HEK293 (cell line): Measurements from ENCODE around the gene CIAO2B.

Source experiments
- CTCF ChIA-PET: fragments of 350-600 bp; formaldehyde crosslinking; extraction: SDS; loops from one replicate; lab custom pipeline; 2021; ENCODE audit warnings: antibody characterized with exemption; lab: Yijun Ruan, JAX
- POLR2A ChIA-PET: fragments of 300-600 bp; formaldehyde crosslinking; extraction: SDS; loops from one replicate; lab custom pipeline; 2020; ENCODE audit warnings: antibody characterized with exemption, inconsistent platforms; lab: Yijun Ruan, JAX
- H3K27ac ChIP-seq: fragments of 200-500 bp; sonication (Bioruptor generic); 2 replicates; pipeline ENCODE4 v1.5.1; 2014; ENCODE audit warnings: low read depth, low read length, control low read depth, inconsistent platforms; ENCODE audit errors: extremely low read depth
- H3K36me3 ChIP-seq, 2 experiments: fragments of 200-500 bp in 1 of 2; sonication (Bioruptor generic) in 1 of 2; 1 replicate in 1 of 2; 2 replicates in 1 of 2; pipeline ENCODE4 v1.5.1; 2014 to 2017; ENCODE audit warnings: inconsistent platforms in 2 of 2, low read length in 2 of 2; ENCODE audit not compliant: control insufficient read depth in 2 of 2, insufficient read depth in 1 of 2
- H3K4me1 ChIP-seq: fragments of 200-500 bp; sonication (Bioruptor generic); 2 replicates; pipeline ENCODE4 v1.5.1; 2014; ENCODE audit warnings: mild to moderate bottlenecking, low read length, inconsistent platforms; ENCODE audit not compliant: control insufficient read depth, insufficient read depth
- H3K4me3 ChIP-seq: 2 replicates; pipeline ENCODE4 v1.5.1; 2011; ENCODE audit warnings: low read depth, mild to moderate bottlenecking, control low read depth, low read length, moderate library complexity
- H3K9me3 ChIP-seq: fragments of 200-500 bp; sonication (Bioruptor generic); 2 replicates; pipeline ENCODE4 v1.5.1; 2014; ENCODE audit warnings: low read depth, low read length, inconsistent platforms; ENCODE audit not compliant: control insufficient read depth, insufficient read depth
- GLIS1 ChIP-seq: fragments of 450-650 bp; formaldehyde crosslinking; IDR thresholded peaks from 2 replicates; pipeline ENCODE4 v1.5.1; 2016; ENCODE audit warnings: missing biosample characterization, missing genetic modification characterization
- GLIS2 ChIP-seq: fragments of 450-650 bp; formaldehyde crosslinking; IDR thresholded peaks from 2 replicates; pipeline ENCODE4 v1.5.1; 2016; ENCODE audit warnings: missing biosample characterization, missing genetic modification characterization
- HOXC10 ChIP-seq: sonication (generic); formaldehyde crosslinking; IDR thresholded peaks from 2 replicates; pipeline ENCODE4 v1.8.1; 2023; ENCODE audit warnings: mild to moderate bottlenecking, missing genetic modification reagents
- IKZF3 ChIP-seq: fragments of 450-650 bp; IDR thresholded peaks from 2 replicates; pipeline ENCODE4 v1.5.0; 2018; ENCODE audit warnings: missing biosample characterization, mild to moderate bottlenecking, missing genetic modification characterization, moderate library complexity
- KLF7 ChIP-seq: fragments of 450-650 bp; formaldehyde crosslinking; IDR thresholded peaks from 2 replicates; pipeline ENCODE4 v1.5.1; 2016; ENCODE audit warnings: missing biosample characterization, missing genetic modification characterization, borderline replicate concordance
- PRDM1 ChIP-seq: fragments of 450-650 bp; formaldehyde crosslinking; IDR thresholded peaks from 2 replicates; pipeline ENCODE4; 2016; ENCODE audit warnings: missing biosample characterization, missing genetic modification characterization
- PRDM10 ChIP-seq: fragments of 450-650 bp; formaldehyde crosslinking; IDR thresholded peaks from 2 replicates; pipeline ENCODE4 v1.5.1; 2016; ENCODE audit warnings: missing biosample characterization, missing genetic modification characterization
- REST ChIP-seq: fragments of 450-650 bp; formaldehyde crosslinking; IDR thresholded peaks from 2 replicates; pipeline ENCODE4 v1.5.1; 2016; ENCODE audit warnings: missing biosample characterization, missing genetic modification characterization
- ZBTB11 ChIP-seq: fragments of 450-650 bp; formaldehyde crosslinking; conservative IDR thresholded peaks from 2 replicates; pipeline ENCODE4 v1.5.1; 2016; ENCODE audit warnings: low read depth, missing biosample characterization, missing genetic modification characterization
- ZBTB8A ChIP-seq: fragments of 450-650 bp; formaldehyde crosslinking; IDR thresholded peaks from 2 replicates; pipeline ENCODE4 v1.5.1; 2016; ENCODE audit warnings: missing biosample characterization, missing genetic modification characterization
- ZNF311 ChIP-seq: fragments of 450-650 bp; formaldehyde crosslinking; IDR thresholded peaks from 2 replicates; pipeline ENCODE4 v1.5.1; 2017; ENCODE audit warnings: missing biosample characterization, missing genetic modification characterization, borderline replicate concordance
- ZNF350 ChIP-seq: fragments of 450-650 bp; formaldehyde crosslinking; IDR thresholded peaks from 2 replicates; pipeline ENCODE4 v1.5.0; 2017; ENCODE audit warnings: missing biosample characterization, mild to moderate bottlenecking, missing genetic modification characterization
- ZNF398 ChIP-seq: fragments of 450-650 bp; formaldehyde crosslinking; IDR thresholded peaks from 2 replicates; pipeline ENCODE4 v1.5.1; 2017; ENCODE audit warnings: missing biosample characterization, missing genetic modification characterization
- ZNF449 ChIP-seq: fragments of 450-650 bp; formaldehyde crosslinking; IDR thresholded peaks from 2 replicates; pipeline ENCODE4 v1.5.1; 2017; ENCODE audit warnings: missing biosample characterization, mild to moderate bottlenecking, missing genetic modification characterization, moderate library complexity
- ZNF571 ChIP-seq: fragments of 450-650 bp; formaldehyde crosslinking; IDR thresholded peaks from 2 replicates; pipeline ENCODE4 v1.5.0; 2017; ENCODE audit warnings: missing biosample characterization, missing genetic modification characterization
- ZSCAN18 ChIP-seq: fragments of 450-650 bp; formaldehyde crosslinking; IDR thresholded peaks from 2 replicates; pipeline ENCODE4 v1.5.1; 2016; ENCODE audit warnings: missing biosample characterization, missing genetic modification characterization

Gene CIAO2B

GRCh38 chr16:66927918-66928649 lies 6.1 kb downstream of the CIAO2B start:
- H3K27ac ChIP-seq, result no peak overlapping the region
- TF ChIP-seq PRDM10 (tag by site-specific recombination) (no peak), ZNF311 (tag by site-specific recombination) (0 out of 2 replicates have a peak, but pooled peaks have one; percentile 30), ZBTB11 (tag by site-specific recombination) (no peak), ZNF350 (no peak), KLF7 (tag by site-specific recombination) (no peak), IKZF3 (tag by site-specific recombination) (no peak)
- no peak overlapping the region for H3K4me3 ChIP-seq
- ChIA-PET CTCF (interaction anchor here (0.6 to 15.1 kb wide), 17 partner anchors 8 to 619 kb away, joined by 3 to 268 read pairs (median 3); partner anchors contain the start of gene CDH16), POLR2A (interaction anchor here (0.9 to 1.4 kb wide), 8 partner anchors 8 to 36 kb away, joined by 3 to 11 read pairs (median 5); no protein-coding TSS in a partner anchor)
- H3K36me3 ChIP-seq, result peaks cover 4 to 16% of the 10 kb centered on the region in 2 experiments; a peak in 2 of 3 replicates
- no peaks in the 10 kb centered on the region; the same call in 1 of the 2 replicates for H3K4me1 ChIP-seq
- H3K9me3 ChIP-seq, result no peaks in the 10 kb centered on the region

GRCh38 chr16:66926961-66927436 lies 7.2 kb downstream of the CIAO2B start:
- Histone ChIP-seq H3K9me3 (no peaks in the 10 kb centered on the region), H3K36me3 (peaks cover 4 to 8% of the 10 kb centered on the region in 2 experiments; a peak in 2 of 3 replicates), H3K4me1 (no peaks in the 10 kb centered on the region; the same call in 1 of the 2 replicates), H3K27ac (0 out of 2 replicates have a peak overlapping the region, but pooled peaks have one; percentile 12), H3K4me3 (no peak overlapping the region)
- CTCF ChIA-PET, result interaction anchor here (0.6 to 15.1 kb wide), 9 partner anchors 15 to 97 kb away, joined by 3 to 268 read pairs (median 3); partner anchors contain the start of gene NAE1
- POLR2A ChIA-PET, result interaction anchor here (1.4 kb wide), 1 partner anchor 21 kb away, joined by 5 read pairs; no protein-coding TSS in a partner anchor
- TF ChIP-seq ZBTB8A (tag by site-specific recombination) (0 out of 2 replicates have a peak, but pooled peaks have one; percentile 13), REST (no peak), GLIS2 (tag by site-specific recombination) (no peak), ZSCAN18 (tag by site-specific recombination) (no peak), PRDM1 (tag by site-specific recombination) (no peak), GLIS1 (tag by site-specific recombination) (peak; percentile 63), ZNF398 (tag by site-specific recombination) (peak; percentile 54), ZNF571 (tag by site-specific recombination) (no peak), ZNF449 (tag by site-specific recombination) (no peak), HOXC10 (CRISPR knock-in tag) (no peak)
